Esophagus squamous epithelium (tissue), 5 donors: ENCODE results near the gene LGMN. TPM values are rescaled to one million over a fixed set of nuclear protein-coding genes. Genes with fewer than 3 reads are reported as not detected.
"Not testable (repeated sequence)": the region's sequence is repeated elsewhere in the genome, so short reads cannot be mapped to it uniquely, and the experiment has no call there.

Source experiments
- DNase-seq: peaks from one replicate; lab custom pipeline; 2025; lab: John Stamatoyannopoulos, UW
- H3K27ac ChIP-seq, 4 donors: fragments of 200-600 bp; sonication (generic); one replicate each; pipeline ENCODE4 v1.5.1; 2016 to 2019; ENCODE audit warnings: mild to moderate bottlenecking in 1 of 4
- H3K27me3 ChIP-seq, 4 donors: fragments of 200-600 bp; sonication (generic); 1 replicate in 3 of 4; 2 replicates in 1 of 4; pipeline versions ENCODE4 v1.5.1 to v1.6.0; 2017 to 2021; ENCODE audit warnings: antibody characterized with exemption in 1 of 4
- H3K36me3 ChIP-seq, 3 donors: fragments of 200-600 bp; sonication (generic); one replicate each; pipeline ENCODE4 v1.5.1; 2016 to 2019
- H3K4me1 ChIP-seq, 3 donors: fragments of 200-600 bp; sonication (generic); one replicate each; pipeline ENCODE4 v1.5.1; 2017 to 2019
- H3K4me3 ChIP-seq, 4 donors: fragments of 200-600 bp; sonication (generic); 1 replicate in 3 of 4; 2 replicates in 1 of 4; pipeline ENCODE4 v1.5.1; 2016 to 2019; ENCODE audit warnings: mild to moderate bottlenecking in 2 of 4, moderate library complexity in 1 of 4
- H3K9me3 ChIP-seq, 3 donors: fragments of 200-600 bp; sonication (generic); one replicate each; pipeline ENCODE4 v1.5.1; 2016 to 2019
- POLR2A ChIP-seq, 4 donors: fragments of 450-650 bp; IDR thresholded peaks; one replicate each; pipeline ENCODE4 v1.6.1; 2017; ENCODE audit warnings: antibody characterized with exemption in 4 of 4, mild to moderate bottlenecking in 4 of 4, moderate library complexity in 3 of 4
- WGBS, 2 donors: methylation state at CpG; one replicate each; pipeline ENCODE4 v1.1.5; 2018; 5-methylcytosine and 5-hydroxymethylcytosine counted together
- intact Hi-C: fragments of 100-400 bp; cut with DNase I; formaldehyde crosslinking; loops from one replicate; pipeline ENCODE4 v1.15.0; 2022
- total RNA-seq, 4 donors: library from RNA; depleted of rRNA; stranded (reverse); fragments of >200 nt; gene quantifications; one replicate each; pipeline ENCODE4 v1.1.0, GENCODE V29; 2016
- TF ChIP-seq, protein P1 (sequence below), 6 experiments: fragments of 450-650 bp in 4 of 6; fragments of 200-600 bp in 2 of 6; sonication (generic) in 2 of 6; IDR thresholded peaks; one replicate each; pipeline ENCODE4 v1.5.1; 2016 to 2019; ENCODE audit warnings: antibody characterized with exemption in 6 of 6, mild to moderate bottlenecking in 4 of 6, moderate library complexity in 4 of 6
- donor health status: DM: yes; HTN: yes; CAD: no.

Gene LGMN
- total RNA-seq, 4 donors from 2014 or later = 42.6 to 107 (median 70.8) TPM

DNA sequence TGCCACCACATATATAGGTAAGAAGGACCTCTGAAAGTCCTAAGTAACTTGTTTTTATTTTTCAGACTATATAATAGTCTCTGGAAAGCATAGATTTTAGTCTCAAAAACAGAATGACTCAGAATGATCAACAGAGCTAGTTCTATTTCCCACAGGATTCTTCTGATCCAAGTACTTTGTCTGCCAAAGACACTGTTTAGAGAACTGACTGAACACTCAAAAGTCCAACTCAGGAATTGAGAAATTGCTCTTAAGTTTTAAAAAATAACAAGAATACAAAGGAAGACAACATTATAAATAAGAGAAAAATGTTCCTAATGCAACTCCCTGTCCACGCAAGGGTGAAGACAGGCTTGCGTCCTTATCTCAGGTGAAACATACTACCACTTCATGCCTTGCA, 29.0 kb downstream of the LGMN start:
- DNase-seq = no peak
- peaks cover 0 to 18% (median 6%) of the 10 kb centered on the region in 3 donors for H3K4me1 ChIP-seq
- no peaks in the 10 kb centered on the region for H3K9me3 ChIP-seq
- peaks cover 0 to 18% (median 0%) of the 10 kb centered on the region in 3 donors for H3K36me3 ChIP-seq
- H3K27me3 ChIP-seq = no peaks in the 10 kb centered on the region
- TF ChIP-seq, protein P1, sequence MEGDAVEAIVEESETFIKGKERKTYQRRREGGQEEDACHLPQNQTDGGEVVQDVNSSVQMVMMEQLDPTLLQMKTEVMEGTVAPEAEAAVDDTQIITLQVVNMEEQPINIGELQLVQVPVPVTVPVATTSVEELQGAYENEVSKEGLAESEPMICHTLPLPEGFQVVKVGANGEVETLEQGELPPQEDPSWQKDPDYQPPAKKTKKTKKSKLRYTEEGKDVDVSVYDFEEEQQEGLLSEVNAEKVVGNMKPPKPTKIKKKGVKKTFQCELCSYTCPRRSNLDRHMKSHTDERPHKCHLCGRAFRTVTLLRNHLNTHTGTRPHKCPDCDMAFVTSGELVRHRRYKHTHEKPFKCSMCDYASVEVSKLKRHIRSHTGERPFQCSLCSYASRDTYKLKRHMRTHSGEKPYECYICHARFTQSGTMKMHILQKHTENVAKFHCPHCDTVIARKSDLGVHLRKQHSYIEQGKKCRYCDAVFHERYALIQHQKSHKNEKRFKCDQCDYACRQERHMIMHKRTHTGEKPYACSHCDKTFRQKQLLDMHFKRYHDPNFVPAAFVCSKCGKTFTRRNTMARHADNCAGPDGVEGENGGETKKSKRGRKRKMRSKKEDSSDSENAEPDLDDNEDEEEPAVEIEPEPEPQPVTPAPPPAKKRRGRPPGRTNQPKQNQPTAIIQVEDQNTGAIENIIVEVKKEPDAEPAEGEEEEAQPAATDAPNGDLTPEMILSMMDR (IDR thresholded peaks at IDR 0.05) = no peak
- TF ChIP-seq POLR2A (IDR thresholded peaks at IDR 0.05) = no peak
- 81% methylated on average over 2 of the region's 2 CpGs for WGBS, 2 donors
- H3K27ac ChIP-seq = peak overlapping the region in 3 of 4 donors; percentile 52 to 71 (median 65)
- intact Hi-C loops = loop anchor here (10.0 kb wide), 1 partner anchor 65 kb away; no protein-coding TSS in a partner anchor
- no peak overlapping the region for H3K4me3 ChIP-seq

DNA sequence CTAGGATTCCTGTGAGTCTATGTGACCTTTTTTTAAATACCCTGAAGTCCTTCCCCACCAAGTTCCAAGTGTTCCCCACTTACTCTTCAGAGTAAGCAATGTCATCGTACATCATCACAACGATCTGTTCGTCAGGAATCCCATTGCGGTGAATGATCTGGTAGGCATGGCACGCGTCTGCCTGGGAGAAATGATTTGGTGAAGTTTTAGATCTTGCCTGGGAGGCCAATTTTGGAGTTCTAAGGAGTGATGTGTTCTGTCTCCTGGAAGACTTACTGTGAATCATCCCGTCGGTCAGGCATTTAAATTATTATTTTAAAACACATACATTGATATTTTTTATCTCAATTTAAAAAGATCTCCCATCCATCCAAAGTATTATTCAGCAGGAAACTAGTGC, 29.8 kb downstream of the LGMN start:
- Histone ChIP-seq H3K4me3 (no peak overlapping the region), H3K27ac (no peak overlapping the region), H3K9me3 (no peaks in the 10 kb centered on the region), H3K4me1 (peaks cover 0 to 18% (median 6%) of the 10 kb centered on the region in 3 donors), H3K36me3 (peaks cover 0 to 25% (median 0%) of the 10 kb centered on the region in 3 donors), H3K27me3 (no peaks in the 10 kb centered on the region)
- TF ChIP-seq, protein P1 (IDR thresholded peaks at IDR 0.05) = no peak
- TF ChIP-seq POLR2A (IDR thresholded peaks at IDR 0.05) = no peak
- 86 to 96% methylated on average over 8 of the region's 8 CpGs for WGBS, 2 donors
- intact Hi-C loops = loop anchor here (10.0 kb wide), 1 partner anchor 66 kb away; no protein-coding TSS in a partner anchor
- DNase-seq = no peak

DNA sequence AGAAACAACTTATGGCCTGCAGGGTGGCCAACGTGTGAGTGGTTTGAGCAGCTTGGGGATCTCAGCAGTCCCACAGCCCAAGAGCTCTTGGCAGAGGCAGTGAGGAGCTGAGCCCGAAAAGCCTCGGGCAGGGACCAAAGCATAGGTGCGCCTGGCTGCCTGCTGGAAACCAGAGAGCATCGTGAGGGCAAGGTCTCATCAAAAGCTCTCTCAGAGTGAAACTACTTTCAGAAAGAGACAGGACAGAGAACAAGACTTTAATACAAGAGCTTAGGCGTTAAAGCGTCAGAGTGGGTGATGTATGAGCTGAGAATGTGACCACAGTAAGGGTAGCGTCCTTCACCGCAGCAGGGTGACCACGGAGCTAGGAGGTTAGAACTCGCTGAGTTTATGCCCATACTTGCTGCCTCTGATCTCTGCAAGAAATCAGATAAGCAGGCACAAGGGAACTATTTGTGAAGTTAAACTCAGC, 30.8 kb downstream of the LGMN start:
- TF ChIP-seq, protein P1 (IDR thresholded peaks at IDR 0.05) = no peak
- no peak for TF ChIP-seq POLR2A (IDR thresholded peaks at IDR 0.05)
- no peak for DNase-seq
- Histone ChIP-seq H3K36me3 (peaks cover 0 to 36% (median 0%) of the 10 kb centered on the region in 3 donors), H3K4me1 (peaks cover 0 to 18% (median 6%) of the 10 kb centered on the region in 3 donors), H3K27me3 (no peaks in the 10 kb centered on the region), H3K4me3 (no peak overlapping the region), H3K27ac (no peak overlapping the region), H3K9me3 (no peaks in the 10 kb centered on the region)
- WGBS, 2 donors = 71 to 79% methylated on average over 11 of the region's 11 CpGs
- intact Hi-C loops = loop anchor here (10.0 kb wide), 1 partner anchor 67 kb away; no protein-coding TSS in a partner anchor

DNA sequence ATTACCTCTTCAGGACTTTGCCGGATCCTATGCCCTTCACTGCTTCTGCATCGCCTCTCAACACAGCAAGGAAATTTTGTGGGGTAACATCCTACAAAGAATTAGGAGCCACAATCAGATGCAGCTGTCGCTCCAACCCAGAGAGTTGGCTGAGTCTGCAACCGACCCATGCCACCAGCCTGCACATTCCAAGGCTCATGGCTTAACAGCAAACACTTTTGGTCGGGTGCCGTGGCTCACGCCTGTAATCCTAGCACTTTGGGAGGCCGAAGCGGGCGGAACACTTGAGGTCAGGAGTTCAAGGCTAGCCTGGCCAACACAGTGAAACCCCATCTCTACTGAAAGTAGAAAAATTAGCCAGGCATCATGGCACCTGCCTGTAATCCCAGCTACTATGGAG, 32.3 kb downstream of the LGMN start:
- DNase-seq = no peak
- Histone ChIP-seq H3K36me3 (peaks cover 0 to 51% (median 8%) of the 10 kb centered on the region in 3 donors), H3K4me1 (peaks cover 0 to 17% (median 6%) of the 10 kb centered on the region in 3 donors), H3K4me3 (no peak overlapping the region), H3K27ac (no peak overlapping the region), H3K9me3 (no peaks in the 10 kb centered on the region), H3K27me3 (no peaks in the 10 kb centered on the region)
- intact Hi-C loops = loop anchor here (10.0 kb wide), 1 partner anchor 69 kb away; no protein-coding TSS in a partner anchor
- 100% methylated on average over 1 to 2 of the region's 10 CpGs for WGBS, 2 donors
- no peak for TF ChIP-seq POLR2A (IDR thresholded peaks at IDR 0.05)
- TF ChIP-seq, protein P1 (IDR thresholded peaks at IDR 0.05) = no peak

DNA sequence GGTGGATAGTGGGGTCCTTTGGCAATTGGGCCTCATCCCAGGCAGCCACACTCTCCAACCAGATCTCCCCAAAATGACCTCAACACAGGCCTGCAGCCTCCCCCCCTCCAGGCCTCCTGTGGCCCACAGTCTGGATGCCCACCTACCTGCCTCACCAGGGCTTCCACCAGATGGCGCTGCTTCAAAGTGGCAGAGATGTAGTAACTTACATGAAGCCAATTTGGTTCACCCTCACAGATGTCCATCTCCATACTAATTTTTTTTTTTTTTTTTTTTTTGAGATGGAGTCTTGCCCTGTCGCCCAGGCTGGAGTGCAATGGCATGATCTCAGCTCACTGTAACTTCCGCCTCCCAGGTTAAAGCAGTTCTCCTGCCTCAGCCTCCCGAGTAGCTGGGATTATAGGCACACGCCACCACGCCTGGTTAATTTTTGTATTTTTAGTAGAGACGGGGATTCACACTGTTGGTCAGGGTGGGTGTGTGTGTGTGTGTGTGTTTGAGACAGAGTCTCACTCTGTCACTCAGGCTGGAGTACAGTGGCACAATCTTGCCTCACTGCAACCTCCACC, 33.6 kb downstream of the LGMN start:
- not testable (repeated sequence) for H3K4me1 ChIP-seq, H3K27me3 ChIP-seq, H3K9me3 ChIP-seq, H3K27ac ChIP-seq, H3K4me3 ChIP-seq
- peak; percentile 17 for DNase-seq
- WGBS, 2 donors = 70 to 81% methylated on average over 7 of the region's 7 CpGs
- H3K36me3 ChIP-seq = peaks cover 0 to 64% (median 8%) of the 10 kb centered on the region in 3 donors
- intact Hi-C loops = loop anchor here (10.0 kb wide), 1 partner anchor 70 kb away; no protein-coding TSS in a partner anchor
- TF ChIP-seq, protein P1 (IDR thresholded peaks at IDR 0.05) = peak; percentile 51 to 86 (median 76)
